ENCODE results near the gene COPG2. TPM values are rescaled to one million over a fixed set of nuclear protein-coding genes. Genes with fewer than 3 reads are reported as not detected.
A peak's percentile ranks its signal among the peaks of the same experiment; 100 is the strongest.

The COPG2 gene
- total and polyA plus RNA-seq, 2 of the 4 experiments (the other 2 are of a cell fraction): 18.1 to 50.0 TPM

DNA sequence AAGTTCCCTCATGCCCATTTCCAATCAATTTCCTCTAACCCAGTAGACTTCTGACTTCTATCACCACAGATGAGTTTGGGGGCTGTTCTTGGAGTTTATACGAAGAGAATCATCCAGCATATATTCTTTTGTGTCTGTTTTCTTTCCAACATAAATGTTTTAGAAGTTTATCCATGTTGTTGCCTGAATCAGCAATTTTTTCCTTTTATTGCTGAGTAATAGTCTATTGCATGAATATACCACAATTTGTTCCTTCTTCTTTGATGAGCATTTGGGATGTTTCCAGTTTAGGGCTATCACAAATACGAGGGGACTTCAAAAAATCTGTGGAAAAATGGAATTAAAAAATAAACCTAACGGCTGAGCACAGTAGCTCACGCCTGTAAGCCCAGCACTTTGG, 26.2 kb downstream of the COPG2 start:
- intact Hi-C loops (cut with micrococcal nuclease): no loop called here
- no peaks in the 10 kb centered on the region for H3K4me1 ChIP-seq (ENCODE audit: control insufficient read depth, insufficient read depth, low read length)
- H4K20me1 ChIP-seq (ENCODE audit: insufficient read depth, low read length): no peaks in the 10 kb centered on the region
- no peak overlapping the region for H2BK5ac ChIP-seq (ENCODE audit: low read depth, low read length, poor library complexity, severe bottlenecking)
- no peak overlapping the region for H3K4me3 ChIP-seq (ENCODE audit: insufficient read depth, low read depth, low read length)
- H4K8ac ChIP-seq (ENCODE audit: low read depth in 2 of 2, low read length in 2 of 2): no peak overlapping the region
- no peaks in the 10 kb centered on the region for H3K9me3 ChIP-seq (ENCODE audit: control insufficient read depth, insufficient read depth, low read length)
- no peak overlapping the region for H4K5ac ChIP-seq (ENCODE audit: low read depth, low read length)
- TF ChIP-seq MAFK (IDR thresholded peaks at IDR 0.05; ENCODE audit: low read depth, low read length): peak; percentile 67
- TF ChIP-seq POLR2A (IDR thresholded peaks at IDR 0.05; ENCODE audit: low read depth, low read length): no peak
- TF ChIP-seq CEBPB (IDR thresholded peaks at IDR 0.05; ENCODE audit: low read depth, low read length): no peak
- TF ChIP-seq MXI1 (IDR thresholded peaks at IDR 0.05; ENCODE audit: borderline replicate concordance, low read depth, low read length): no peak
- TF ChIP-seq NFE2L2 (IDR thresholded peaks at IDR 0.05; ENCODE audit: low read depth, low read length): no peak
- TF ChIP-seq FOS (IDR thresholded peaks at IDR 0.05; ENCODE audit: low read depth, low read length): no peak
- H3K4ac ChIP-seq (ENCODE audit: low read depth, low read length): no peak overlapping the region
- H3K9me1 ChIP-seq (ENCODE audit: insufficient read depth, low read length): no peaks in the 10 kb centered on the region
- H3K9ac ChIP-seq (ENCODE audit: low read depth, low read length): no peak overlapping the region
- no peak overlapping the region for H2BK15ac ChIP-seq (ENCODE audit: low read depth, low read length)
- no peak overlapping the region for H2AK5ac ChIP-seq (ENCODE audit: low read depth, low read length)
- no CpG with 5 or more reads among the region's 4 CpGs for WGBS, 2 experiments (ENCODE audit: extremely low coverage in 2 of 2, insufficient read length in 1 of 2)
- no TSS peak for BruUV-seq (replicated peaks)
- no peak overlapping the region for H3K27ac ChIP-seq (ENCODE audit: insufficient read depth, low read length)
- H2AK9ac ChIP-seq (replicated peaks; ENCODE audit: low read depth, low read length, poor library complexity): no peak overlapping the region
- in situ Hi-C loops (cut with MboI; ENCODE audit: low sequenced_read_pairs): no loop called here
- no peak overlapping the region for H2BK20ac ChIP-seq (ENCODE audit: low read depth, low read length)
- ATAC-seq (ENCODE audit: low read depth): no peak
- POLR2A ChIA-PET (ENCODE audit: unreplicated experiment): no interaction called here
- H2AFZ ChIP-seq (replicated peaks; ENCODE audit: low read length, poor library complexity): no peak overlapping the region
- H3K4me2 ChIP-seq (ENCODE audit: low read depth, low read length): no peak overlapping the region
- H3K18ac ChIP-seq (ENCODE audit: low read depth, low read length): no peak overlapping the region
- no peak for DNase-seq
- no peak overlapping the region for H3K23ac ChIP-seq (ENCODE audit: low read depth, low read length)
- no peak overlapping the region for H2BK120ac ChIP-seq (ENCODE audit: low read depth, low read length)
- dilution Hi-C loops (cut with HindIII; ENCODE audit: low sequenced_read_pairs, unreplicated experiment): no loop called here
- no peaks in the 10 kb centered on the region for H3K27me3 ChIP-seq (ENCODE audit: control insufficient read depth, insufficient read depth, low read length)
- CTCF ChIA-PET: no interaction called here
- H3K79me1 ChIP-seq (ENCODE audit: low read depth in 1 of 2, low read length in 2 of 2): no peaks in the 10 kb centered on the region
- no peak overlapping the region for H3K14ac ChIP-seq (replicated peaks; ENCODE audit: low read depth, low read length)
- peaks cover 4% of the 10 kb centered on the region for H3K36me3 ChIP-seq (ENCODE audit: control insufficient read depth, insufficient read depth, low read length)
- no peak overlapping the region for H4K91ac ChIP-seq (ENCODE audit: insufficient read depth, low read depth, low read length)
- no peak overlapping the region for H3K56ac ChIP-seq (ENCODE audit: extremely low read depth, insufficient read depth, low read length)
